ENCODE measurements around the gene TRAPPC2B.

TRAPPC2B gene

DNA sequence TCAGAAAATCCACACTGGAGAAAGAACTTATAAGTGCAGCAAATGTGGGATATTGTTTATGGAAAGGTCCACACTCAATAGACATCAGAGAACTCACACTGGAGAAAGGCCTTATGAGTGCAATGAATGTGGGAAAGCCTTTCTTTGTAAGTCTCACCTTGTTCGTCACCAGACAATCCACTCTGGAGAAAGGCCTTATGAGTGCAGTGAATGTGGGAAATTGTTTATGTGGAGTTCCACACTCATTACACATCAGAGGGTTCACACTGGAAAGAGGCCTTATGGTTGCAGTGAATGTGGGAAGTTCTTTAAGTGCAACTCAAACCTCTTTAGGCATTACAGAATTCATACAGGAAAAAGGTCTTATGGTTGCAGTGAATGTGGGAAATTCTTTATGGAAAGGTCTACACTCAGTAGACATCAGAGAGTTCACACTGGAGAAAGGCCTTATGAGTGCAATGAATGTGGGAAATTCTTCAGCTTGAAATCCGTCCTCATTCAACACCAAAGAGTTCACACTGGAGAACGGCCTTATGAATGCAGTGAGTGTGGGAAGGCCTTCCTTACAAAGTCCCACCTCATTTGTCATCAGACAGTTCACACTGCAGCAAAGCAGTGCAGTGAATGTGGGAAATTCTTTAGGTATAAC, 14.3 kb downstream of the TRAPPC2B start:
- no peak overlapping the region for H2BK15ac ChIP-seq (ENCODE audit: low read length)
- no peak overlapping the region for H3K4ac ChIP-seq (ENCODE audit: low read length)
- no peak overlapping the region for H2BK120ac ChIP-seq (ENCODE audit: low read depth, low read length)
- H2BK12ac ChIP-seq (ENCODE audit: low read length), result no peak overlapping the region
- no peak overlapping the region for H3K4me3 ChIP-seq (ENCODE audit: low read length in 2 of 2)
- H3K18ac ChIP-seq (ENCODE audit: low read length), result no peak overlapping the region
- no peaks in the 10 kb centered on the region for H3K4me1 ChIP-seq (ENCODE audit: control insufficient read depth in 2 of 2, insufficient read depth in 1 of 2, low read depth in 1 of 2, low read length in 2 of 2)
- no peak for DNase-seq (ENCODE audit: low spot score)
- no peaks in the 10 kb centered on the region for H3K79me1 ChIP-seq (ENCODE audit: low read depth, low read length)
- no peak overlapping the region for H3K23ac ChIP-seq (ENCODE audit: low read depth, low read length, poor library complexity)
- no peak overlapping the region for H3K9ac ChIP-seq (ENCODE audit: low read depth, low read length, poor library complexity)
- no peak overlapping the region for H2AK5ac ChIP-seq (ENCODE audit: low read depth, low read length)
- no peak overlapping the region for H3K27ac ChIP-seq (replicated peaks; ENCODE audit: low read length)
- H4K8ac ChIP-seq (ENCODE audit: low read depth, low read length), result no peak overlapping the region
- no peak overlapping the region for H4K91ac ChIP-seq (ENCODE audit: low read depth, low read length, poor library complexity)
- no peak overlapping the region for H3K14ac ChIP-seq (ENCODE audit: low read length)
- no peaks in the 10 kb centered on the region for H3K27me3 ChIP-seq (ENCODE audit: control insufficient read depth in 3 of 3, insufficient read depth in 3 of 3, low read depth in 1 of 3, low read length in 3 of 3)
- no peak overlapping the region for H2AFZ ChIP-seq (ENCODE audit: low read length)
- no peak overlapping the region for H2BK5ac ChIP-seq (ENCODE audit: low read length)
- H3K36me3 ChIP-seq (replicated peaks in 1 of 2; ENCODE audit: control insufficient read depth in 2 of 2, insufficient read depth in 2 of 2, low read length in 2 of 2), result peaks cover 18 to 47% of the 10 kb centered on the region in 2 donors
- no peak overlapping the region for H3K4me2 ChIP-seq (ENCODE audit: insufficient read depth, low read length, poor library complexity, severe bottlenecking)
- WGBS, 2 donors (ENCODE audit: extremely low coverage in 2 of 2, insufficient read length in 2 of 2, insufficient replicate concordance in 1 of 2), result no CpG with 5 or more reads among the region's 3 CpGs
- peaks cover 22 to 42% of the 10 kb centered on the region in 2 donors for H3K9me3 ChIP-seq (replicated peaks in 1 of 2; ENCODE audit: control insufficient read depth in 2 of 2, insufficient read depth in 1 of 2, low read depth in 1 of 2, low read length in 2 of 2)

DNA sequence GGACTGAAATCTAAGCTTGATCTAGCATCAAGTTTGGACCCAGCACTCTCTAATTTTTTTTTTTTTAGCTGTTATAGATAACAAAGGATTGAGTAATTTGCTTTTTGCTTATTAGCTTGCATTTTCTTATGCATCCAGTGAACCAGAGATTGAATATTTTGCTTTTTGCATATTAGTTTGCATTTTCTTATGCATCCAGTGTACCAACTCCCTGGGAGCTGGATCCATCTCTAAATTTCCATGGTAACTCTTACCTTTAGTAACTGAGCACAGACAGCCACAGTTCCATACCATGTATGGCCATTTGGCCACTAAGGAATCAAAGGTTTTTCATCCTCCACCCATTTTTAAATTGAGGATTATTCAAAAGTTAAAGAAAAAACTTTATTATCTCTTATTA, 17.6 kb downstream of the TRAPPC2B start:
- Histone ChIP-seq H3K18ac (ENCODE audit: low read length) (no peak overlapping the region), H2BK5ac (ENCODE audit: low read length) (no peak overlapping the region), H3K4me2 (ENCODE audit: insufficient read depth, low read length, poor library complexity, severe bottlenecking) (no peak overlapping the region), H3K36me3 (replicated peaks in 1 of 2; ENCODE audit: control insufficient read depth in 2 of 2, insufficient read depth in 2 of 2, low read length in 2 of 2) (peaks cover 9 to 23% of the 10 kb centered on the region in 2 donors), H4K8ac (ENCODE audit: low read depth, low read length) (no peak overlapping the region), H2AFZ (ENCODE audit: low read length) (no peak overlapping the region), H3K9ac (ENCODE audit: low read depth, low read length, poor library complexity) (no peak overlapping the region), H3K4ac (ENCODE audit: low read length) (no peak overlapping the region), H3K23ac (ENCODE audit: low read depth, low read length, poor library complexity) (no peak overlapping the region), H2BK12ac (ENCODE audit: low read length) (no peak overlapping the region), H4K91ac (ENCODE audit: low read depth, low read length, poor library complexity) (no peak overlapping the region), H3K4me3 (ENCODE audit: low read length in 2 of 2) (no peak overlapping the region), H3K27ac (replicated peaks; ENCODE audit: low read length) (no peak overlapping the region), H3K4me1 (ENCODE audit: control insufficient read depth in 2 of 2, insufficient read depth in 1 of 2, low read depth in 1 of 2, low read length in 2 of 2) (no peaks in the 10 kb centered on the region), H2AK5ac (ENCODE audit: low read depth, low read length) (no peak overlapping the region), H2BK120ac (ENCODE audit: low read depth, low read length) (no peak overlapping the region), H2BK15ac (ENCODE audit: low read length) (no peak overlapping the region), H3K14ac (ENCODE audit: low read length) (no peak overlapping the region), H3K27me3 (ENCODE audit: control insufficient read depth in 3 of 3, insufficient read depth in 3 of 3, low read depth in 1 of 3, low read length in 3 of 3) (no peaks in the 10 kb centered on the region), H3K79me1 (ENCODE audit: low read depth, low read length) (no peaks in the 10 kb centered on the region), H3K9me3 (replicated peaks in 1 of 2; ENCODE audit: control insufficient read depth in 2 of 2, insufficient read depth in 1 of 2, low read depth in 1 of 2, low read length in 2 of 2) (peaks cover 15 to 28% of the 10 kb centered on the region in 2 donors)
- DNase-seq (ENCODE audit: low spot score), result no peak

DNA sequence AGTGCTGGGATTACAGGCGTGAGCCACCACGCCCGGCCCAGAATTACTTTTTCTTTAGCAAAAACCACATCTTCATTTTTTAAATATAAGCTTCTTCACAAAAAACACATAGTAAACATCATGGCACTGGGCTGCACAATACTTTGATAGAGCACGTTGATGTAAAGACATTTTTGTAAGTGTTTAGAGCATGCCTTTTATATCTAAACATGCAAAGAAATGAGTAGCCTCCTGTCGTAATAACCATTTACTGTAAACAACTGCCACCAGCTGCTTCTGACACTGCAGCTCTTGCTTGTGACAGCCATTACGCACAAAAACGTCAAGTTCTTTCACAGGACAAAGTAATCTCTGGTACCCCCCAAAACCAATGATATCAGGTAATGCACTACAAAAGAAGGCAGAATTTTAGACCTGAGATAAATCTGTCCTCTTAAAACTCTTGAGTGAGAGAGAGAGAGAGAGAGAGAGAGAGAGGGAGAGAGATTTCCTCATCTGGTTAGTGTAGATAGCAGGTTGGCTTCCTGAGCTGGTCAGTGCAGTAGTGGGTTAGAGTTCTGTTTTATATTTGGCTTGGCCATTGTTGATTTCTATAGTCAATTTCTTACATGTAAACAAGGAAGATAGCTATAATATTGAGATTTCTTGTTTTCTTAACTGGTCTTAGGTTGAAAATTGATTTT, 19.6 kb downstream of the TRAPPC2B start:
- no peak overlapping the region for H3K4ac ChIP-seq (ENCODE audit: low read length)
- H3K9me3 ChIP-seq (replicated peaks in 1 of 2; ENCODE audit: control insufficient read depth in 2 of 2, insufficient read depth in 1 of 2, low read depth in 1 of 2, low read length in 2 of 2), result peaks cover 5 to 12% of the 10 kb centered on the region in 2 donors
- H4K91ac ChIP-seq (ENCODE audit: low read depth, low read length, poor library complexity), result no peak overlapping the region
- no peak overlapping the region for H3K27ac ChIP-seq (replicated peaks; ENCODE audit: low read length)
- no peak for DNase-seq (ENCODE audit: low spot score)
- no peak overlapping the region for H3K14ac ChIP-seq (ENCODE audit: low read length)
- no peak overlapping the region for H3K23ac ChIP-seq (ENCODE audit: low read depth, low read length, poor library complexity)
- no peak overlapping the region for H3K4me2 ChIP-seq (ENCODE audit: insufficient read depth, low read length, poor library complexity, severe bottlenecking)
- H3K79me1 ChIP-seq (ENCODE audit: low read depth, low read length), result no peaks in the 10 kb centered on the region
- no peaks in the 10 kb centered on the region for H3K27me3 ChIP-seq (ENCODE audit: control insufficient read depth in 3 of 3, insufficient read depth in 3 of 3, low read depth in 1 of 3, low read length in 3 of 3)
- no peak overlapping the region for H3K18ac ChIP-seq (ENCODE audit: low read length)
- no peak overlapping the region for H2AFZ ChIP-seq (ENCODE audit: low read length)
- no peak overlapping the region for H2BK15ac ChIP-seq (ENCODE audit: low read length)
- H2BK12ac ChIP-seq (ENCODE audit: low read length), result no peak overlapping the region
- no peak overlapping the region for H2BK5ac ChIP-seq (ENCODE audit: low read length)
- peaks cover 2 to 9% of the 10 kb centered on the region in 2 donors for H3K36me3 ChIP-seq (replicated peaks in 1 of 2; ENCODE audit: control insufficient read depth in 2 of 2, insufficient read depth in 2 of 2, low read length in 2 of 2)
- no peak overlapping the region for H3K9ac ChIP-seq (ENCODE audit: low read depth, low read length, poor library complexity)
- no CpG with 5 or more reads among the region's 7 CpGs for WGBS, 2 donors (ENCODE audit: extremely low coverage in 2 of 2, insufficient read length in 2 of 2, insufficient replicate concordance in 1 of 2)
- no peak overlapping the region for H2AK5ac ChIP-seq (ENCODE audit: low read depth, low read length)
- no peak overlapping the region for H3K4me3 ChIP-seq (ENCODE audit: low read length in 2 of 2)
- no peaks in the 10 kb centered on the region for H3K4me1 ChIP-seq (ENCODE audit: control insufficient read depth in 2 of 2, insufficient read depth in 1 of 2, low read depth in 1 of 2, low read length in 2 of 2)
- no peak overlapping the region for H4K8ac ChIP-seq (ENCODE audit: low read depth, low read length)
- H2BK120ac ChIP-seq (ENCODE audit: low read depth, low read length), result no peak overlapping the region

DNA sequence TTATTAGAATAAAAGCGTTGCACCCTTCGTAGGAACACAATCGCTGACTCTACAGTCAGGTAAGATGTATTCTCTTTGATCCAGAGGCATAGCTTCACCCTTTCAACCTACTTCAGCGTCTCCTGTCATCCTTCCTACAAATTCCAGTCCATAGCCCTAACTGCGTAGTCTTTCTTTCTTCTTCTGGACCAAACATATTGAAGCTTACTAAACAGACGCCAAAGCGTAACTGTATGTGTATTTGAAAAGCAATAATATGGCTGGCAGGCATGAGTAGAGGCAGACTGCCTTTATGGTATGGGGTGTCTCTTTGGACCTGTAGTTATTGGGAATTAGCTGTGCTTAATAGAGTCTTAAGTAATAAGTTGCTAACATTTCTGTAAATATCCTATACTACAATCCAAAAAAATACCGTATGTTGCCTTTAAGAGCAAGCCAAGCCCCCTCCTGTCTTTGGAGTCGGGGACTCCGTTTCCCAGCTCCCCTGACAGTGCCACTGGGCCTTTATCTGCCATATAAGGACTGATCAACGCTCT, 25.9 kb downstream of the TRAPPC2B start:
- Histone ChIP-seq H3K23ac (ENCODE audit: low read depth, low read length, poor library complexity) (no peak overlapping the region), H3K4me1 (ENCODE audit: control insufficient read depth in 2 of 2, insufficient read depth in 1 of 2, low read depth in 1 of 2, low read length in 2 of 2) (peaks cover 3 to 6% of the 10 kb centered on the region in 2 donors), H3K9me3 (replicated peaks in 1 of 2; ENCODE audit: control insufficient read depth in 2 of 2, insufficient read depth in 1 of 2, low read depth in 1 of 2, low read length in 2 of 2) (peaks cover 0 to 3% of the 10 kb centered on the region in 2 donors), H3K36me3 (replicated peaks in 1 of 2; ENCODE audit: control insufficient read depth in 2 of 2, insufficient read depth in 2 of 2, low read length in 2 of 2) (peaks cover 6 to 19% of the 10 kb centered on the region in 2 donors), H2BK12ac (ENCODE audit: low read length) (no peak overlapping the region), H2BK15ac (ENCODE audit: low read length) (no peak overlapping the region), H4K91ac (ENCODE audit: low read depth, low read length, poor library complexity) (no peak overlapping the region), H3K79me1 (ENCODE audit: low read depth, low read length) (peaks cover 3% of the 10 kb centered on the region), H2BK120ac (ENCODE audit: low read depth, low read length) (no peak overlapping the region), H2AFZ (ENCODE audit: low read length) (peak overlapping the region; percentile 84), H3K4me2 (ENCODE audit: insufficient read depth, low read length, poor library complexity, severe bottlenecking) (peak overlapping the region; percentile 45), H3K14ac (ENCODE audit: low read length) (no peak overlapping the region), H3K4me3 (ENCODE audit: low read length in 2 of 2) (peak overlapping the region in 1 of 2 donors; percentile 65), H3K4ac (ENCODE audit: low read length) (no peak overlapping the region), H2AK5ac (ENCODE audit: low read depth, low read length) (no peak overlapping the region), H3K9ac (ENCODE audit: low read depth, low read length, poor library complexity) (no peak overlapping the region), H3K27ac (replicated peaks; ENCODE audit: low read length) (no peak overlapping the region), H4K8ac (ENCODE audit: low read depth, low read length) (no peak overlapping the region), H3K27me3 (ENCODE audit: control insufficient read depth in 3 of 3, insufficient read depth in 3 of 3, low read depth in 1 of 3, low read length in 3 of 3) (no peaks in the 10 kb centered on the region), H3K18ac (ENCODE audit: low read length) (no peak overlapping the region), H2BK5ac (ENCODE audit: low read length) (no peak overlapping the region)
- no CpG with 5 or more reads among the region's 11 CpGs for WGBS, 2 donors (ENCODE audit: extremely low coverage in 2 of 2, insufficient read length in 2 of 2, insufficient replicate concordance in 1 of 2)
- peak; percentile 8 for DNase-seq (ENCODE audit: low spot score)
